HEK293 (cell line): ENCODE results near the gene PDE6B.

Source experiments
- GLIS1 ChIP-seq: fragments of 450-650 bp; formaldehyde crosslinking; IDR thresholded peaks from 2 replicates; pipeline ENCODE4 v1.5.1; 2016; ENCODE audit warnings: missing biosample characterization, missing genetic modification characterization
- GLIS2 ChIP-seq: fragments of 450-650 bp; formaldehyde crosslinking; IDR thresholded peaks from 2 replicates; pipeline ENCODE4 v1.5.1; 2016; ENCODE audit warnings: missing biosample characterization, missing genetic modification characterization
- IKZF3 ChIP-seq: fragments of 450-650 bp; IDR thresholded peaks from 2 replicates; pipeline ENCODE4 v1.5.0; 2018; ENCODE audit warnings: missing biosample characterization, mild to moderate bottlenecking, missing genetic modification characterization, moderate library complexity
- KLF8 ChIP-seq: fragments of 450-650 bp; formaldehyde crosslinking; IDR thresholded peaks from 2 replicates; pipeline ENCODE4 v1.5.1; 2016; ENCODE audit warnings: missing biosample characterization, missing genetic modification characterization
- RBAK ChIP-seq: fragments of 450-650 bp; formaldehyde crosslinking; IDR thresholded peaks from 2 replicates; pipeline ENCODE4 v1.5.1; 2016; ENCODE audit warnings: missing biosample characterization, missing genetic modification characterization
- SP3 ChIP-seq: fragments of 450-650 bp; formaldehyde crosslinking; IDR thresholded peaks from 2 replicates; pipeline ENCODE4 v1.5.1; 2016; ENCODE audit warnings: missing biosample characterization, missing genetic modification characterization
- YY1 ChIP-seq: fragments of 450-650 bp; formaldehyde crosslinking; IDR thresholded peaks from 2 replicates; pipeline ENCODE4 v1.5.1; 2018; ENCODE audit warnings: missing biosample characterization, missing genetic modification characterization
- ZBTB20 ChIP-seq: fragments of 450-650 bp; formaldehyde crosslinking; IDR thresholded peaks from 2 replicates; pipeline ENCODE4 v1.5.1; 2016; ENCODE audit warnings: missing biosample characterization, missing genetic modification characterization
- ZFHX2 ChIP-seq: fragments of 450-650 bp; formaldehyde crosslinking; conservative IDR thresholded peaks from 2 replicates; pipeline ENCODE4 v1.5.1; 2016; ENCODE audit warnings: missing biosample characterization, missing genetic modification characterization
- ZFP37 ChIP-seq: fragments of 450-650 bp; formaldehyde crosslinking; IDR thresholded peaks from 2 replicates; pipeline ENCODE4 v1.5.1; 2016; ENCODE audit warnings: missing biosample characterization, missing genetic modification characterization
- ZIC2 ChIP-seq: fragments of 450-650 bp; formaldehyde crosslinking; IDR thresholded peaks from 2 replicates; pipeline ENCODE4 v1.5.1; 2016; ENCODE audit warnings: missing biosample characterization, missing genetic modification characterization
- ZNF157 ChIP-seq: fragments of 450-650 bp; formaldehyde crosslinking; IDR thresholded peaks from 2 replicates; pipeline ENCODE4 v1.5.1; 2016; ENCODE audit warnings: missing biosample characterization, missing genetic modification characterization
- ZNF214 ChIP-seq: fragments of 450-650 bp; formaldehyde crosslinking; IDR thresholded peaks from 2 replicates; pipeline ENCODE4 v1.5.1; 2017; ENCODE audit warnings: missing biosample characterization, mild to moderate bottlenecking, missing genetic modification characterization, borderline replicate concordance
- ZNF221 ChIP-seq: fragments of 450-650 bp; formaldehyde crosslinking; IDR thresholded peaks from 2 replicates; pipeline ENCODE4 v1.5.1; 2017; ENCODE audit warnings: missing biosample characterization, missing genetic modification characterization, borderline replicate concordance
- ZNF341 ChIP-seq: fragments of 450-650 bp; formaldehyde crosslinking; IDR thresholded peaks from 2 replicates; pipeline ENCODE4; 2016; ENCODE audit warnings: low read depth, missing biosample characterization, missing genetic modification characterization
- ZNF423 ChIP-seq: fragments of 450-650 bp; formaldehyde crosslinking; IDR thresholded peaks from 2 replicates; pipeline ENCODE4 v1.5.1; 2016; ENCODE audit warnings: missing biosample characterization, missing genetic modification characterization
- ZNF555 ChIP-seq: fragments of 450-650 bp; formaldehyde crosslinking; conservative IDR thresholded peaks from 2 replicates; pipeline ENCODE4 v1.5.1; 2017; ENCODE audit warnings: missing biosample characterization, mild to moderate bottlenecking, missing genetic modification characterization, inconsistent platforms
- ZNF654 ChIP-seq: fragments of 450-650 bp; formaldehyde crosslinking; IDR thresholded peaks from 2 replicates; pipeline ENCODE4 v1.5.1; 2016; ENCODE audit warnings: low read depth, missing biosample characterization, missing genetic modification characterization
- ZNF792 ChIP-seq: fragments of 450-650 bp; formaldehyde crosslinking; IDR thresholded peaks from 2 replicates; pipeline ENCODE4 v1.5.1; 2016; ENCODE audit warnings: missing biosample characterization, missing genetic modification characterization
- TF ChIP-seq, protein P1 (sequence below): fragments of 450-650 bp; formaldehyde crosslinking; IDR thresholded peaks from 2 replicates; pipeline ENCODE4 v1.5.1; 2016; ENCODE audit warnings: missing biosample characterization, missing genetic modification characterization
- TF ChIP-seq, protein P2 (sequence below): fragments of 450-650 bp; formaldehyde crosslinking; IDR thresholded peaks from 2 replicates; pipeline ENCODE4 v1.5.1; 2016; ENCODE audit warnings: missing biosample characterization, missing genetic modification characterization
- TF ChIP-seq, protein P3 (sequence below): fragments of 450-650 bp; formaldehyde crosslinking; IDR thresholded peaks from 2 replicates; pipeline ENCODE4 v1.5.1; 2016; ENCODE audit warnings: missing biosample characterization, missing genetic modification characterization
- TF ChIP-seq, protein P4 (sequence below): fragments of 450-650 bp; formaldehyde crosslinking; IDR thresholded peaks from 2 replicates; pipeline ENCODE4 v1.5.1; 2016; ENCODE audit warnings: missing biosample characterization, missing genetic modification characterization
- TF ChIP-seq, protein P5 (sequence below): fragments of 450-650 bp; formaldehyde crosslinking; IDR thresholded peaks from 2 replicates; pipeline ENCODE4 v1.5.1; 2016; ENCODE audit warnings: missing biosample characterization, missing genetic modification characterization
- TF ChIP-seq, protein P6 (sequence below): fragments of 450-650 bp; formaldehyde crosslinking; IDR thresholded peaks from 2 replicates; pipeline ENCODE4 v1.5.1; 2017; ENCODE audit warnings: missing biosample characterization, missing genetic modification characterization

PDE6B gene

DNA sequence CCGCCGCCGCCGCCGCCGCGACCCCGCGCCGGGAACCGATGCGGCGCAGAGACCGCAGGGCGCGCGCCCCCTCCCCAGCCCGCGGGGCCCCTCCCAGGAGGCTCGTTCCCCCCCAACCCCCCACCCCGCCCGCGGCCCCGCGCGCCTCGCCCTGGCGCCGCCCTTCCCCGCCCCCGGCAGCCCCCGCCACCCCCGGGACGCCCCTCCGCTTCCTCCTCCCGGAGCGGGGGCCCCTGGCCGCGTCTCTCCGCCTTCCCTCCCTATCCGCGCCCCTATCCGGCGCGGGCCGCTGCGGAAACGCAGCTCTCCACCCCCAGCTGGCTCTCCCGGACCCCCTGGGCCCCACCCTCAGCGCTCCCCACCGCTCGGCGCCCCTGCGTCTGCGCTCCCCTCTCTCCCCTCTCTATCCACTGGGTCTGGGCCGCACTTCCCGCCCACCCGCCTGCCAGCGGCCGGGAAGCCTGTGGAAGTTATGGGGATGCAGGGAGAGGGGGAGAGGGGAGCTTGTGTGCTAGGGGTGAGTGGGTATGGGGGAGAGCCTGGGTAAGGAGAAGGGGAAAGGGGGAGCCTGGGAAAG is 49.0 kb upstream of the PDE6B start, which contains the start of gene TMEM271 (continued):
- TF ChIP-seq ZFHX2 (tag by site-specific recombination): peak; percentile 68
- TF ChIP-seq YY1 (tag by site-specific recombination): no peak
- peak; percentile 52 for TF ChIP-seq ZNF341 (tag by site-specific recombination)
- no peak for TF ChIP-seq ZNF555 (tag by site-specific recombination)
- TF ChIP-seq ZNF423 (tag by site-specific recombination): peak; percentile 49; the same call in 1 of the 2 replicates
- TF ChIP-seq, protein P1, sequence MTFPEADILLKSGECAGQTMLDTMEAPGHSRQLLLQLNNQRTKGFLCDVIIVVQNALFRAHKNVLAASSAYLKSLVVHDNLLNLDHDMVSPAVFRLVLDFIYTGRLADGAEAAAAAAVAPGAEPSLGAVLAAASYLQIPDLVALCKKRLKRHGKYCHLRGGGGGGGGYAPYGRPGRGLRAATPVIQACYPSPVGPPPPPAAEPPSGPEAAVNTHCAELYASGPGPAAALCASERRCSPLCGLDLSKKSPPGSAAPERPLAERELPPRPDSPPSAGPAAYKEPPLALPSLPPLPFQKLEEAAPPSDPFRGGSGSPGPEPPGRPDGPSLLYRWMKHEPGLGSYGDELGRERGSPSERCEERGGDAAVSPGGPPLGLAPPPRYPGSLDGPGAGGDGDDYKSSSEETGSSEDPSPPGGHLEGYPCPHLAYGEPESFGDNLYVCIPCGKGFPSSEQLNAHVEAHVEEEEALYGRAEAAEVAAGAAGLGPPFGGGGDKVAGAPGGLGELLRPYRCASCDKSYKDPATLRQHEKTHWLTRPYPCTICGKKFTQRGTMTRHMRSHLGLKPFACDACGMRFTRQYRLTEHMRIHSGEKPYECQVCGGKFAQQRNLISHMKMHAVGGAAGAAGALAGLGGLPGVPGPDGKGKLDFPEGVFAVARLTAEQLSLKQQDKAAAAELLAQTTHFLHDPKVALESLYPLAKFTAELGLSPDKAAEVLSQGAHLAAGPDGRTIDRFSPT (tag by site-specific recombination): no peak
- peak; percentile 65 for TF ChIP-seq GLIS1 (tag by site-specific recombination)
- no peak for TF ChIP-seq ZNF157
- no peak for TF ChIP-seq ZNF654
- TF ChIP-seq ZFP37 (tag by site-specific recombination): no peak
- peak; percentile 34; the same call in 1 of the 2 replicates for TF ChIP-seq ZBTB20
- TF ChIP-seq, protein P2, sequence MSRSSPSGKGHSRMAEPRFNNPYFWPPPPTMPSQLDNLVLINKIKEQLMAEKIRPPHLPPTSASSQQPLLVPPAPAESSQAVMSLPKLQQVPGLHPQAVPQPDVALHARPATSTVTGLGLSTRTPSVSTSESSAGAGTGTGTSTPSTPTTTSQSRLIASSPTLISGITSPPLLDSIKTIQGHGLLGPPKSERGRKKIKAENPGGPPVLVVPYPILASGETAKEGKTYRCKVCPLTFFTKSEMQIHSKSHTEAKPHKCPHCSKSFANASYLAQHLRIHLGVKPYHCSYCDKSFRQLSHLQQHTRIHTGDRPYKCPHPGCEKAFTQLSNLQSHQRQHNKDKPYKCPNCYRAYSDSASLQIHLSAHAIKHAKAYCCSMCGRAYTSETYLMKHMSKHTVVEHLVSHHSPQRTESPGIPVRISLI (tag by site-specific recombination): no peak
- peak; percentile 80 for TF ChIP-seq GLIS2 (tag by site-specific recombination)
- TF ChIP-seq, protein P3, sequence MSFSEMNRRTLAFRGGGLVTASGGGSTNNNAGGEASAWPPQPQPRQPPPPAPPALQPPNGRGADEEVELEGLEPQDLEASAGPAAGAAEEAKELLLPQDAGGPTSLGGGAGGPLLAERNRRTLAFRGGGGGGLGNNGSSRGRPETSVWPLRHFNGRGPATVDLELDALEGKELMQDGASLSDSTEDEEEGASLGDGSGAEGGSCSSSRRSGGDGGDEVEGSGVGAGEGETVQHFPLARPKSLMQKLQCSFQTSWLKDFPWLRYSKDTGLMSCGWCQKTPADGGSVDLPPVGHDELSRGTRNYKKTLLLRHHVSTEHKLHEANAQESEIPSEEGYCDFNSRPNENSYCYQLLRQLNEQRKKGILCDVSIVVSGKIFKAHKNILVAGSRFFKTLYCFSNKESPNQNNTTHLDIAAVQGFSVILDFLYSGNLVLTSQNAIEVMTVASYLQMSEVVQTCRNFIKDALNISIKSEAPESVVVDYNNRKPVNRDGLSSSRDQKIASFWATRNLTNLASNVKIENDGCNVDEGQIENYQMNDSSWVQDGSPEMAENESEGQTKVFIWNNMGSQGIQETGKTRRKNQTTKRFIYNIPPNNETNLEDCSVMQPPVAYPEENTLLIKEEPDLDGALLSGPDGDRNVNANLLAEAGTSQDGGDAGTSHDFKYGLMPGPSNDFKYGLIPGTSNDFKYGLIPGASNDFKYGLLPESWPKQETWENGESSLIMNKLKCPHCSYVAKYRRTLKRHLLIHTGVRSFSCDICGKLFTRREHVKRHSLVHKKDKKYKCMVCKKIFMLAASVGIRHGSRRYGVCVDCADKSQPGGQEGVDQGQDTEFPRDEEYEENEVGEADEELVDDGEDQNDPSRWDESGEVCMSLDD: peak; percentile 45
- peak; percentile 68 for TF ChIP-seq IKZF3 (tag by site-specific recombination)
- peak; percentile 56 for TF ChIP-seq SP3 (tag by site-specific recombination)
- no peak for TF ChIP-seq ZNF214 (tag by site-specific recombination)
- no peak for TF ChIP-seq RBAK (tag by site-specific recombination)
- TF ChIP-seq, protein P4, sequence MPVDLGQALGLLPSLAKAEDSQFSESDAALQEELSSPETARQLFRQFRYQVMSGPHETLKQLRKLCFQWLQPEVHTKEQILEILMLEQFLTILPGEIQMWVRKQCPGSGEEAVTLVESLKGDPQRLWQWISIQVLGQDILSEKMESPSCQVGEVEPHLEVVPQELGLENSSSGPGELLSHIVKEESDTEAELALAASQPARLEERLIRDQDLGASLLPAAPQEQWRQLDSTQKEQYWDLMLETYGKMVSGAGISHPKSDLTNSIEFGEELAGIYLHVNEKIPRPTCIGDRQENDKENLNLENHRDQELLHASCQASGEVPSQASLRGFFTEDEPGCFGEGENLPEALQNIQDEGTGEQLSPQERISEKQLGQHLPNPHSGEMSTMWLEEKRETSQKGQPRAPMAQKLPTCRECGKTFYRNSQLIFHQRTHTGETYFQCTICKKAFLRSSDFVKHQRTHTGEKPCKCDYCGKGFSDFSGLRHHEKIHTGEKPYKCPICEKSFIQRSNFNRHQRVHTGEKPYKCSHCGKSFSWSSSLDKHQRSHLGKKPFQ (tag by site-specific recombination): no peak
- TF ChIP-seq ZNF221: no peak
- no peak for TF ChIP-seq ZNF792 (tag by site-specific recombination)
- TF ChIP-seq, protein P5, sequence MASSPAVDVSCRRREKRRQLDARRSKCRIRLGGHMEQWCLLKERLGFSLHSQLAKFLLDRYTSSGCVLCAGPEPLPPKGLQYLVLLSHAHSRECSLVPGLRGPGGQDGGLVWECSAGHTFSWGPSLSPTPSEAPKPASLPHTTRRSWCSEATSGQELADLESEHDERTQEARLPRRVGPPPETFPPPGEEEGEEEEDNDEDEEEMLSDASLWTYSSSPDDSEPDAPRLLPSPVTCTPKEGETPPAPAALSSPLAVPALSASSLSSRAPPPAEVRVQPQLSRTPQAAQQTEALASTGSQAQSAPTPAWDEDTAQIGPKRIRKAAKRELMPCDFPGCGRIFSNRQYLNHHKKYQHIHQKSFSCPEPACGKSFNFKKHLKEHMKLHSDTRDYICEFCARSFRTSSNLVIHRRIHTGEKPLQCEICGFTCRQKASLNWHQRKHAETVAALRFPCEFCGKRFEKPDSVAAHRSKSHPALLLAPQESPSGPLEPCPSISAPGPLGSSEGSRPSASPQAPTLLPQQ: peak; percentile 67
- peak; percentile 24; the same call in 1 of the 2 replicates for TF ChIP-seq KLF8 (tag by site-specific recombination)
- TF ChIP-seq, protein P6, sequence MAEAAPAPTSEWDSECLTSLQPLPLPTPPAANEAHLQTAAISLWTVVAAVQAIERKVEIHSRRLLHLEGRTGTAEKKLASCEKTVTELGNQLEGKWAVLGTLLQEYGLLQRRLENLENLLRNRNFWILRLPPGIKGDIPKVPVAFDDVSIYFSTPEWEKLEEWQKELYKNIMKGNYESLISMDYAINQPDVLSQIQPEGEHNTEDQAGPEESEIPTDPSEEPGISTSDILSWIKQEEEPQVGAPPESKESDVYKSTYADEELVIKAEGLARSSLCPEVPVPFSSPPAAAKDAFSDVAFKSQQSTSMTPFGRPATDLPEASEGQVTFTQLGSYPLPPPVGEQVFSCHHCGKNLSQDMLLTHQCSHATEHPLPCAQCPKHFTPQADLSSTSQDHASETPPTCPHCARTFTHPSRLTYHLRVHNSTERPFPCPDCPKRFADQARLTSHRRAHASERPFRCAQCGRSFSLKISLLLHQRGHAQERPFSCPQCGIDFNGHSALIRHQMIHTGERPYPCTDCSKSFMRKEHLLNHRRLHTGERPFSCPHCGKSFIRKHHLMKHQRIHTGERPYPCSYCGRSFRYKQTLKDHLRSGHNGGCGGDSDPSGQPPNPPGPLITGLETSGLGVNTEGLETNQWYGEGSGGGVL: peak; percentile 92
- TF ChIP-seq ZIC2 (tag by site-specific recombination): peak; percentile 77
